Uterus (tissue), 4 donors: ENCODE results near the gene GALNT14. TPM values are rescaled to one million over a fixed set of nuclear protein-coding genes. Genes with fewer than 3 reads are reported as not detected.

ENCODE experiments used
- DNase-seq, 2 donors: peaks; one replicate each; pipeline ENCODE4 v3.0.0-alpha.2; 2019 to 2020
- H3K27ac ChIP-seq, 2 donors: fragments of 200-600 bp; sonication (generic); 1 replicate in 1 of 2; 2 replicates in 1 of 2; pipeline ENCODE4 v1.5.1; 2016 to 2018
- H3K27me3 ChIP-seq, 2 donors: fragments of 200-600 bp; sonication (generic); one replicate each; pipeline ENCODE4 v1.5.1; 2018 to 2019; ENCODE audit warnings: control low read depth in 1 of 2
- H3K36me3 ChIP-seq, 2 donors: fragments of 200-600 bp; sonication (generic); one replicate each; pipeline ENCODE4 v1.5.1; 2019; ENCODE audit warnings: control low read depth in 1 of 2
- H3K4me1 ChIP-seq, 2 donors: fragments of 200-600 bp; sonication (generic); one replicate each; pipeline ENCODE4 v1.5.1; 2018 to 2019; ENCODE audit warnings: control low read depth in 1 of 2
- H3K4me3 ChIP-seq, 2 donors: fragments of 200-600 bp; sonication (generic); 1 replicate in 1 of 2; 2 replicates in 1 of 2; pipeline ENCODE4 v1.5.1; 2018 to 2019; ENCODE audit warnings: mild to moderate bottlenecking in 1 of 2
- H3K9me3 ChIP-seq, 2 donors: fragments of 200-600 bp; sonication (generic); one replicate each; pipeline ENCODE4 v1.5.1; 2019; ENCODE audit warnings: control low read depth in 1 of 2
- POLR2A ChIP-seq, 2 donors: fragments of 450-650 bp; IDR thresholded peaks; one replicate each; pipeline ENCODE4 v1.6.1; 2016; ENCODE audit warnings: antibody characterized with exemption in 2 of 2, mild to moderate bottlenecking in 1 of 2, moderate library complexity in 1 of 2
- intact Hi-C: fragments of 100-400 bp; cut with DNase I; formaldehyde crosslinking; loops from one replicate; pipeline ENCODE4 v1.15.1; 2023; ENCODE audit warnings: low total_unique reads
- total RNA-seq, 4 donors: library from RNA; depleted of rRNA in 3 of 4; stranded (reverse); fragments of >200 nt in 3 of 4; gene quantifications; one replicate each; pipeline versions ENCODE4 v1.1.0 to v1.2.4, GENCODE V29; 2014 to 2023
- TF ChIP-seq, protein P1 (sequence below), 4 experiments: fragments of 200-600 bp in 2 of 4; fragments of 450-650 bp in 2 of 4; sonication (generic) in 2 of 4; IDR thresholded peaks; one replicate each; pipeline ENCODE4 v1.5.1; 2016 to 2019; ENCODE audit warnings: antibody characterized with exemption in 4 of 4, mild to moderate bottlenecking in 2 of 4, moderate library complexity in 1 of 4
- donor health status: DM: yes; HTN: yes; CAD: no.

The GALNT14 gene
- total RNA-seq, 4 donors from 2014 or later: 0.58 to 4.0 TPM; not detected in 2

DNA sequence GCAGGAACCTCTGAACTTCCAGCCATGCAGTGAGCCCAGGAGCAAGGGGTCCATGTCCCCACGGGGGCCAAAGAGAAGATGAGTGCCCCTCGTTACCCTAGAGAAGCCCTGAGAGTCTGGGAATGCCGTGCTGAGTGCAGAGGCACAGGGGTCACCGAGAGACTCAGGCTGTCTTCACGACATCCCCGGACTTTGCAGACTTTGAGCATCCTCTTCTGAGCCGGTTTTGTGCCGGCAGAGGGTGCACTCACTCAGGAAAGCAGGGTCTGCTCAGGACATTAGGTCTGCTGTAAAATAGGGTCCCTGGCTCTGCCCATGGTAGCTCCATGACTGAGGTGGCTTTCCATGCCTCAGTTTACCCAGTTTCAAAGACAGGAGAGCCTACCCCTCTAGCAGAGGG is 71.0 kb downstream of the GALNT14 start:
- Histone ChIP-seq H3K9me3 (no peaks in the 10 kb centered on the region), H3K36me3 (no peaks in the 10 kb centered on the region), H3K27ac (no peak overlapping the region), H3K4me1 (no peaks in the 10 kb centered on the region), H3K27me3 (no peaks in the 10 kb centered on the region), H3K4me3 (no peak overlapping the region)
- intact Hi-C loops: no loop called here
- DNase-seq: no peak
- TF ChIP-seq POLR2A (IDR thresholded peaks at IDR 0.05): no peak
- TF ChIP-seq, protein P1, sequence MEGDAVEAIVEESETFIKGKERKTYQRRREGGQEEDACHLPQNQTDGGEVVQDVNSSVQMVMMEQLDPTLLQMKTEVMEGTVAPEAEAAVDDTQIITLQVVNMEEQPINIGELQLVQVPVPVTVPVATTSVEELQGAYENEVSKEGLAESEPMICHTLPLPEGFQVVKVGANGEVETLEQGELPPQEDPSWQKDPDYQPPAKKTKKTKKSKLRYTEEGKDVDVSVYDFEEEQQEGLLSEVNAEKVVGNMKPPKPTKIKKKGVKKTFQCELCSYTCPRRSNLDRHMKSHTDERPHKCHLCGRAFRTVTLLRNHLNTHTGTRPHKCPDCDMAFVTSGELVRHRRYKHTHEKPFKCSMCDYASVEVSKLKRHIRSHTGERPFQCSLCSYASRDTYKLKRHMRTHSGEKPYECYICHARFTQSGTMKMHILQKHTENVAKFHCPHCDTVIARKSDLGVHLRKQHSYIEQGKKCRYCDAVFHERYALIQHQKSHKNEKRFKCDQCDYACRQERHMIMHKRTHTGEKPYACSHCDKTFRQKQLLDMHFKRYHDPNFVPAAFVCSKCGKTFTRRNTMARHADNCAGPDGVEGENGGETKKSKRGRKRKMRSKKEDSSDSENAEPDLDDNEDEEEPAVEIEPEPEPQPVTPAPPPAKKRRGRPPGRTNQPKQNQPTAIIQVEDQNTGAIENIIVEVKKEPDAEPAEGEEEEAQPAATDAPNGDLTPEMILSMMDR (IDR thresholded peaks at IDR 0.05): no peak

DNA sequence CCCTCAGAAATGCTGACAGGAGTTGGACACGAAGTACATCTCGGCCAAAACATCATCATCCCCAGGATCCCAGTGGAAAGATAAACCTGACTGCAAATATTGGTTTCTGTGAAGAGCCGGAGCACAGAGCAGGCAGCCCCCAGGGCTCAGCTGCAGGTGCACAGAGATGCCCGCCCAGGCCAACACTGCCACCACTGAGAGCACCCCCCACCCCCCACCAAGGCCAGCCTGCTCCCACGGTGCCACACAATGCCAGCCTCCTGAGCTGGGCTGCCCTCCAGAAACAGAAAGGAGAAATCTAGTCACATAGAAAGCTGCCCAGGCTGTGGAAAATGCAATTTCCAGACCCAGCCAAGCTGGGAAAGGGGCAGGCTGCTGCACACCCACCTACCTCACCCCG is 71.7 kb downstream of the GALNT14 start:
- Histone ChIP-seq H3K9me3 (no peaks in the 10 kb centered on the region), H3K36me3 (no peaks in the 10 kb centered on the region), H3K4me1 (no peaks in the 10 kb centered on the region), H3K27me3 (no peaks in the 10 kb centered on the region), H3K27ac (no peak overlapping the region), H3K4me3 (no peak overlapping the region)
- TF ChIP-seq POLR2A (IDR thresholded peaks at IDR 0.05): no peak
- TF ChIP-seq, protein P1 (IDR thresholded peaks at IDR 0.05): no peak
- DNase-seq: no peak
- intact Hi-C loops: no loop called here

DNA sequence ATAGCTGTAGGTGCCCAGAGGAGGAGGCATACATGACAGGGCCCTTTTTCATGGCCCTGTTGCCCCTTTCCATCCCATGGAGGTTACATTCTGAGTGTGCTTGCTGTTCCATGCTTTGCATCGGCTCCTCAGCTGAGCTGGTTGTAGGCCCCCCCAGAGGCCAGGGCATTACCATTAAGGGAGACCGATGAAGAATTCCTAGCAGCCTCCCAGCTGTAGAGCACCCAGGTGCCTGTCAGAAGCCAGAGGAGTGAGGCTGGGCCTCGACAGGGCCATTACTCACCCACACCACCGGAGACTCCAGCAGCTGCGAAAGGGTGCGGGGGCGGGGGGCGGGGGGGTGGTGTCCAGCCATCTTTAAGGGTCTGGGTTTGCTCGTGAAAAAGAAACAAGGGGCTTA is 72.2 kb downstream of the GALNT14 start:
- H3K4me3 ChIP-seq: no peak overlapping the region
- H3K27me3 ChIP-seq: no peaks in the 10 kb centered on the region
- no peak for DNase-seq
- TF ChIP-seq, protein P1 (IDR thresholded peaks at IDR 0.05): no peak
- TF ChIP-seq POLR2A (IDR thresholded peaks at IDR 0.05): no peak
- H3K27ac ChIP-seq: no peak overlapping the region
- intact Hi-C loops: no loop called here
- no peaks in the 10 kb centered on the region for H3K4me1 ChIP-seq
- H3K36me3 ChIP-seq: no peaks in the 10 kb centered on the region
- no peaks in the 10 kb centered on the region for H3K9me3 ChIP-seq

DNA sequence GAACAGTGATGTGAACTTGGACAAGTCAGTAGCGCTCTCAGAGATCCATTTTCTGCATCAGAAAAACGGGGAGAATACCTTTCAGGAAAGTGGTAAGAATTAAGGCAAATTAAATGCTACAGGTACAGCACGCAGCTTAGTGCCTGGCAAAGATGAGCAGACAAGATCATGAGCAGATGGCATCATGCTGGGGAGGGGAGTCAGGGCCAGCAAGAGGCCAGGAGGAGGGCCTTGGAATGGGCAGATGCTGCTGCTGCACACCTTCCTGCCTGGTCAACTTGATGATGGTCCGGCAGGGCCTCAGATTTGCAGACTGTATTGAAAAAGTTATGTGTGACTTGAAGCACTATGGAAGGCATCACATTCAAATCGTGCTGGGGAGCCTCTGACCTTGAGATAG is 72.9 kb downstream of the GALNT14 start:
- no peak for DNase-seq
- no peak overlapping the region for H3K27ac ChIP-seq
- no peak overlapping the region for H3K4me3 ChIP-seq
- H3K36me3 ChIP-seq: no peaks in the 10 kb centered on the region
- no peaks in the 10 kb centered on the region for H3K27me3 ChIP-seq
- intact Hi-C loops: no loop called here
- no peak for TF ChIP-seq POLR2A (IDR thresholded peaks at IDR 0.05)
- TF ChIP-seq, protein P1 (IDR thresholded peaks at IDR 0.05): no peak
- no peaks in the 10 kb centered on the region for H3K9me3 ChIP-seq
- no peaks in the 10 kb centered on the region for H3K4me1 ChIP-seq

DNA sequence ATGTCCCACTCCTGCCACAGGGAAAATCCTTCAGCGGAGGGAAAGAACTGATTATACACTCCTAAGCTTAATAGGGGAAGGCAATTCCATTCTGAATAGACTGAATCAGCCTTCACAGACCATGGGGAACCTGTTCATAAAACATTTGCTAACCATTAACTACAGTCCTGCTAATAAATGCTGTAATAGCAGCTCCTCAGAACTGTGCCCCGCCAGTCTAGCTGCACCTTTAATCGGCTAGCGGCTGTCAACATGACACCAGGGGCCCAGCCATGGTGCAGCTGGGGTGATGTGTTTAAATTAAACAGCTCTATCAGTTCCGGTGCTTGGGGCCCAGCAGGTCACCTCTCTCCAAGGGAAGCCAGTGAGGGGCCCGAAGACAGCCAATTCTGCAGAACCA is 77.8 kb downstream of the GALNT14 start:
- no peaks in the 10 kb centered on the region for H3K9me3 ChIP-seq
- TF ChIP-seq POLR2A (IDR thresholded peaks at IDR 0.05): no peak
- TF ChIP-seq, protein P1 (IDR thresholded peaks at IDR 0.05): no peak
- no peak overlapping the region for H3K27ac ChIP-seq
- H3K4me3 ChIP-seq: no peak overlapping the region
- no peaks in the 10 kb centered on the region for H3K27me3 ChIP-seq
- no peaks in the 10 kb centered on the region for H3K36me3 ChIP-seq
- H3K4me1 ChIP-seq: no peaks in the 10 kb centered on the region
- intact Hi-C loops: no loop called here
- no peak for DNase-seq
